C4-2B (cell line): ENCODE measurements around the gene SARS1.
A peak's percentile ranks its signal among the peaks of the same experiment; 100 is the strongest.

Experiments used
- H3K27ac ChIP-seq: fragments of 450-650 bp; 2 replicates; pipeline ENCODE4 v1.5.1; 2017
- CTCF ChIP-seq: fragments of 450-650 bp; conservative IDR thresholded peaks from 2 replicates; pipeline ENCODE4 v1.5.1; 2017; ENCODE audit warnings: mild to moderate bottlenecking
- ZFX ChIP-seq: fragments of 450-650 bp; IDR thresholded peaks from 2 replicates; pipeline ENCODE4 v1.6.1; 2017

Gene SARS1

GRCh38 chr1:109259674-109260557 is 46.2 kb downstream of the SARS1 start:
- TF ChIP-seq ZFX = no peak
- TF ChIP-seq CTCF = no peak
- H3K27ac ChIP-seq = no peak overlapping the region

GRCh38 chr1:109261006-109261405 is 47.3 kb downstream of the SARS1 start:
- no peak for TF ChIP-seq ZFX
- no peak for TF ChIP-seq CTCF
- no peak overlapping the region for H3K27ac ChIP-seq

GRCh38 chr1:109261578-109261977 is 47.9 kb downstream of the SARS1 start:
- TF ChIP-seq ZFX (no peak), CTCF (no peak)
- no peak overlapping the region for H3K27ac ChIP-seq

- peak overlapping the region; percentile 31 for H3K27ac ChIP-seq
- TF ChIP-seq ZFX (no peak), CTCF (no peak)
Observed at GRCh38 chr1:109262231-109263055, 48.7 kb downstream of the SARS1 start.

GRCh38 chr1:109263234-109263596 is 49.5 kb downstream of the SARS1 start:
- peak overlapping the region; percentile 31 for H3K27ac ChIP-seq
- TF ChIP-seq CTCF = no peak

GRCh38 chr1:109263597-109264378 is 50.1 kb downstream of the SARS1 start:
- peak overlapping the region; percentile 31; the same call in 1 of the 2 replicates for H3K27ac ChIP-seq
- TF ChIP-seq CTCF (peak; percentile 100), ZFX (no peak)
